Heart left ventricle (tissue), 13 donors: ENCODE data around the gene ITGA7.

Experiments
- POLR2A ChIP-seq, 2 donors: fragments of 450-650 bp; IDR thresholded peaks; one replicate each; pipeline ENCODE4 v1.6.1; 2017; ENCODE audit warnings: antibody characterized with exemption in 2 of 2, mild to moderate bottlenecking in 2 of 2, moderate library complexity in 2 of 2
- TF ChIP-seq, protein P1 (sequence below), 12 donors: fragments of 200-600 bp; sonication (generic) in 4 of 12; IDR thresholded peaks; one replicate each; pipeline versions ENCODE4 v1.5.0 to v1.8.0; 2018 to 2022; ENCODE audit warnings: antibody characterized with exemption in 12 of 12, mild to moderate bottlenecking in 5 of 12
- donor health status: ischemic (EF 13 %, LVEDD 7.1; RV severe dilation, severe dysfunction).
- donor health status: DM: no; HTN: yes; CAD: no.
- donor health status: DM: no; HTN: no; CAD: no.
- donor health status: ischemic (EF 25% LVEDD 6.9; RV normal size, moderate dysfunction).
- donor health status: ischemic (EF 25% LVEDD 5.7; RV mildly dilated, moderate dysfunction).
- donor health status: ischemic (EF 35%, LVEDD 5.7; RV mildly dilated, moderate dysfunction).
- donor health status: nonischemic (EF 11% LVEDD 7.7; RV severe dilation, severe dysfunction).
- donor health status: DM: yes; HTN: yes; CAD: no.
- donor health status: PGD.
- donor health status: ischemic (EF 29% LVEDD 5.4; RV normal size, mild dysfunction).
- donor health status: nonischemic (EF 23%, LVEDD 6.1; RV moderate dilation, normal function).

- TF ChIP-seq POLR2A (IDR thresholded peaks at IDR 0.05): no peak
- TF ChIP-seq, protein P1, sequence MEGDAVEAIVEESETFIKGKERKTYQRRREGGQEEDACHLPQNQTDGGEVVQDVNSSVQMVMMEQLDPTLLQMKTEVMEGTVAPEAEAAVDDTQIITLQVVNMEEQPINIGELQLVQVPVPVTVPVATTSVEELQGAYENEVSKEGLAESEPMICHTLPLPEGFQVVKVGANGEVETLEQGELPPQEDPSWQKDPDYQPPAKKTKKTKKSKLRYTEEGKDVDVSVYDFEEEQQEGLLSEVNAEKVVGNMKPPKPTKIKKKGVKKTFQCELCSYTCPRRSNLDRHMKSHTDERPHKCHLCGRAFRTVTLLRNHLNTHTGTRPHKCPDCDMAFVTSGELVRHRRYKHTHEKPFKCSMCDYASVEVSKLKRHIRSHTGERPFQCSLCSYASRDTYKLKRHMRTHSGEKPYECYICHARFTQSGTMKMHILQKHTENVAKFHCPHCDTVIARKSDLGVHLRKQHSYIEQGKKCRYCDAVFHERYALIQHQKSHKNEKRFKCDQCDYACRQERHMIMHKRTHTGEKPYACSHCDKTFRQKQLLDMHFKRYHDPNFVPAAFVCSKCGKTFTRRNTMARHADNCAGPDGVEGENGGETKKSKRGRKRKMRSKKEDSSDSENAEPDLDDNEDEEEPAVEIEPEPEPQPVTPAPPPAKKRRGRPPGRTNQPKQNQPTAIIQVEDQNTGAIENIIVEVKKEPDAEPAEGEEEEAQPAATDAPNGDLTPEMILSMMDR (IDR thresholded peaks at IDR 0.05): no peak
These were observed 12.4 kb upstream of the ITGA7 start, which contains the start of gene RDH5 for GRCh38 chr12:55720071-55720564.
